BE2C (cell line): ENCODE results near the gene TCEA2.

Source experiments
- DNase-seq: peaks from one replicate; pipeline ENCODE4 v3.0.0-alpha.2; 2020
- H3K27me3 ChIP-seq: fragments of 250-450 bp; sonication (Bioruptor Pico); 2 replicates; pipeline ENCODE4 v1.5.1; 2020; ENCODE audit warnings: mild to moderate bottlenecking
- H3K36me3 ChIP-seq: fragments of 250-450 bp; sonication (Bioruptor Pico); 2 replicates; pipeline ENCODE4 v1.5.1; 2020; ENCODE audit warnings: mild to moderate bottlenecking
- H3K4me1 ChIP-seq: fragments of 250-450 bp; sonication (Bioruptor Pico); 2 replicates; pipeline ENCODE4 v1.5.1; 2020
- H3K4me3 ChIP-seq: 2 replicates; pipeline ENCODE4 v1.5.1; 2011; ENCODE audit warnings: low read depth, low read length
- H3K9me3 ChIP-seq: fragments of 250-450 bp; sonication (Bioruptor Pico); 2 replicates; pipeline ENCODE4 v1.5.1; 2020
- TF ChIP-seq, protein P1 (sequence below): IDR thresholded peaks from 2 replicates; pipeline ENCODE4 v1.5.1; 2012; ENCODE audit warnings: mild to moderate bottlenecking, low read depth, low read length

TCEA2 gene

DNA sequence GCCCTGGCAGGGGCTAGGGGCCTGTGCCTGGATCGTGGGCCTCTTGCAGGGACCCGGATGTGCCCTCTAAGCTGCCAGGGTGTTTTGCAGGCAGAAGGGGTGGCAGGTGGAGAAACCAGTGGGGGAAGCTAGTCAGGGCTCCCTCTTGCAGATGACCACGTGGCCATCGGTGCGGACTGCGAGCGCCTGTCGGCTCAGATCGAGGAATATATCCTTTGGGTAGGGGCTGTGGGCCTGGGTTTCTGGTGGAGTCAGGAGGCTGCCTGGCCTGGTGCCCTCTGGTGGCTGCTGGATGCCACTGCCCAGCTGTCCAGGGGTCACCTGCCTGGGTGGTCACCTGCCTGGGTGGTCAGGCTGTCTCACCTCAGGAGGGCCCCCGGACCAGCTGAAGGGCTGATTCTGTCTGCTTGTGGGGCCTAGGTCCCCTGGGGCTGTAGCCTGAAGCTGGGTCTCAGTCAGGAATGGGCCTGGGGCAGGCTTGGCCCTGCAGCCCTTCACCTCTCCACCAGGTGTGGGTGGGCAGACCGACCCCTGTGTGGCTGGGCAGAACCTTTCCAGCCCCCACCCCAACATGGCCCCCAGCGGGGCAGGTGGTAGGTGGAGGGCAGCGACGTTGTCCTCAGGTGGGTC, 6.7 kb downstream of the TCEA2 start:
- Histone ChIP-seq H3K36me3 (no peaks in the 10 kb centered on the region; the same call in 1 of the 2 replicates), H3K4me1 (0 out of 2 replicates have a peak, but pooled peaks cover 3% of the 10 kb centered on the region), H3K27me3 (no peaks in the 10 kb centered on the region), H3K9me3 (no peaks in the 10 kb centered on the region), H3K4me3 (no peak overlapping the region)
- TF ChIP-seq, protein P1, sequence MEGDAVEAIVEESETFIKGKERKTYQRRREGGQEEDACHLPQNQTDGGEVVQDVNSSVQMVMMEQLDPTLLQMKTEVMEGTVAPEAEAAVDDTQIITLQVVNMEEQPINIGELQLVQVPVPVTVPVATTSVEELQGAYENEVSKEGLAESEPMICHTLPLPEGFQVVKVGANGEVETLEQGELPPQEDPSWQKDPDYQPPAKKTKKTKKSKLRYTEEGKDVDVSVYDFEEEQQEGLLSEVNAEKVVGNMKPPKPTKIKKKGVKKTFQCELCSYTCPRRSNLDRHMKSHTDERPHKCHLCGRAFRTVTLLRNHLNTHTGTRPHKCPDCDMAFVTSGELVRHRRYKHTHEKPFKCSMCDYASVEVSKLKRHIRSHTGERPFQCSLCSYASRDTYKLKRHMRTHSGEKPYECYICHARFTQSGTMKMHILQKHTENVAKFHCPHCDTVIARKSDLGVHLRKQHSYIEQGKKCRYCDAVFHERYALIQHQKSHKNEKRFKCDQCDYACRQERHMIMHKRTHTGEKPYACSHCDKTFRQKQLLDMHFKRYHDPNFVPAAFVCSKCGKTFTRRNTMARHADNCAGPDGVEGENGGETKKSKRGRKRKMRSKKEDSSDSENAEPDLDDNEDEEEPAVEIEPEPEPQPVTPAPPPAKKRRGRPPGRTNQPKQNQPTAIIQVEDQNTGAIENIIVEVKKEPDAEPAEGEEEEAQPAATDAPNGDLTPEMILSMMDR: peak; percentile 82
- peak; percentile 74 for DNase-seq

GRCh38 chr20:64070244-64070993, 7.4 kb downstream of the TCEA2 start:
- Histone ChIP-seq H3K36me3 (no peaks in the 10 kb centered on the region; the same call in 1 of the 2 replicates), H3K9me3 (no peaks in the 10 kb centered on the region), H3K4me1 (0 out of 2 replicates have a peak, but pooled peaks cover 3% of the 10 kb centered on the region), H3K4me3 (no peak overlapping the region), H3K27me3 (no peaks in the 10 kb centered on the region)
- no peak for DNase-seq
- TF ChIP-seq, protein P1: no peak

GRCh38 chr20:64071341-64072332, 8.6 kb downstream of the TCEA2 start:
- H3K27me3 ChIP-seq: no peaks in the 10 kb centered on the region
- TF ChIP-seq, protein P1: no peak
- 0 out of 2 replicates have a peak, but pooled peaks cover 3% of the 10 kb centered on the region for H3K4me1 ChIP-seq
- no peak for DNase-seq
- H3K9me3 ChIP-seq: no peaks in the 10 kb centered on the region
- H3K4me3 ChIP-seq: no peak overlapping the region
- H3K36me3 ChIP-seq: no peaks in the 10 kb centered on the region; the same call in 1 of the 2 replicates

DNA sequence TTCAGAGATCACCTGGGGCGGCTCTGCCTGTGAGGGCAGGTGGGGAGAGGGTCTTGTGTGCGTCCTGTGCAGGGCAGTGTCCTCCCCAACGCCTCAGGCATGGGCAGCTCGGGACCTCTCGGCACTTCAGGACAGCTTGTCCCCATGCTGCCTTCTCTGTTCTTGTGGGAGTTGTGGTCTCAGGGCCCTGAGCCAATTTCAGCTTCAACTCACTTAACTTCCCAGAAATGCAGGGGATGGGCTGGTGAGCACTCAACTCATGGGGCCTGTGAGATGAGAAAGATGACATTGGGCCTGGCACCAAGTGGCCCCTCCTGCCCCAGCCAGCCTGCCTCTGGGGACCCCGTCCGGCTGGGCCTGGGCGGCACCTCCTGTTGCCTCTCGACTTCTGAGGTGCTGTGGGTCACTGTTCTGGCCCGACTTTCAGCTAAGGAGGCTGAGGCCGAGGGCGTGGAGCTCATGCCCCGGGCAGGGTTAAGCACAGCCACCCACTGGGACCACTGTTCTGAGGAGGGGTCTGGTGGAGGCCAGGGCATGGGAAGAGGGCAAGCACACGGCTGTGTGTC, 9.6 kb downstream of the TCEA2 start:
- H3K4me3 ChIP-seq: no peak overlapping the region
- H3K36me3 ChIP-seq: no peaks in the 10 kb centered on the region; the same call in 1 of the 2 replicates

GRCh38 chr20:64073476-64074183, 10.6 kb downstream of the TCEA2 start:
- no peaks in the 10 kb centered on the region; the same call in 1 of the 2 replicates for H3K36me3 ChIP-seq
- H3K27me3 ChIP-seq: no peaks in the 10 kb centered on the region
- no peaks in the 10 kb centered on the region for H3K9me3 ChIP-seq
- no peak overlapping the region for H3K4me3 ChIP-seq
- no peak for DNase-seq
- 0 out of 2 replicates have a peak, but pooled peaks cover 3% of the 10 kb centered on the region for H3K4me1 ChIP-seq
- TF ChIP-seq, protein P1: no peak

More for the DNA sequence above, 9.6 kb downstream of the TCEA2 start:
- DNase-seq: no peak
- TF ChIP-seq, protein P1: no peak
- no peaks in the 10 kb centered on the region for H3K27me3 ChIP-seq
- no peaks in the 10 kb centered on the region for H3K9me3 ChIP-seq
- H3K4me1 ChIP-seq: 0 out of 2 replicates have a peak, but pooled peaks cover 3% of the 10 kb centered on the region
